Kidney glomerular epithelial cell (primary cell): ENCODE data around the gene NEIL3.

Experiments used
- DNase-seq: peaks from one replicate; lab custom pipeline; 2025; lab: John Stamatoyannopoulos, UW

NEIL3 gene

GRCh38 chr4:177371461-177371860 lies 61.8 kb downstream of the NEIL3 start:
- DNase-seq, result no peak

GRCh38 chr4:177374966-177375365 lies 65.3 kb downstream of the NEIL3 start:
- DNase-seq, result no peak

GRCh38 chr4:177375372-177375771 lies 65.7 kb downstream of the NEIL3 start:
- no peak for DNase-seq

GRCh38 chr4:177376024-177376423 lies 66.3 kb downstream of the NEIL3 start:
- DNase-seq, result no peak

GRCh38 chr4:177380730-177381287 lies 71.1 kb downstream of the NEIL3 start:
- DNase-seq, result no peak

- no peak for DNase-seq
Observed at GRCh38 chr4:177381762-177382310, 72.2 kb downstream of the NEIL3 start.

- no peak for DNase-seq
Observed at GRCh38 chr4:177384856-177385397, 75.3 kb downstream of the NEIL3 start.

- no peak for DNase-seq
Observed at GRCh38 chr4:177385576-177386277, 76.1 kb downstream of the NEIL3 start.

GRCh38 chr4:177386278-177386815 lies 76.7 kb downstream of the NEIL3 start:
- DNase-seq, result no peak

- DNase-seq, result no peak
Observed at GRCh38 chr4:177391287-177391686, 81.6 kb downstream of the NEIL3 start.

- no peak for DNase-seq
Observed at GRCh38 chr4:177391953-177392352, 82.3 kb downstream of the NEIL3 start.

GRCh38 chr4:177393236-177393635 lies 83.6 kb downstream of the NEIL3 start:
- DNase-seq, result no peak

- DNase-seq, result no peak
Observed at GRCh38 chr4:177396352-177396751, 86.7 kb downstream of the NEIL3 start.

GRCh38 chr4:177400030-177400429 lies 90.4 kb downstream of the NEIL3 start:
- DNase-seq, result no peak

- no peak for DNase-seq
Observed at GRCh38 chr4:177401658-177402273, 92.1 kb downstream of the NEIL3 start.

GRCh38 chr4:177403746-177404145 lies 94.1 kb downstream of the NEIL3 start:
- DNase-seq, result no peak

- no peak for DNase-seq
Observed at GRCh38 chr4:177404342-177404741, 94.7 kb downstream of the NEIL3 start.

- no peak for DNase-seq
Observed at GRCh38 chr4:177404986-177405385, 95.3 kb downstream of the NEIL3 start.

- no peak for DNase-seq
Observed at GRCh38 chr4:177405508-177405907, 95.8 kb downstream of the NEIL3 start.

- DNase-seq, result no peak
Observed at GRCh38 chr4:177408023-177408422, 98.3 kb downstream of the NEIL3 start.

- no peak for DNase-seq
Observed at GRCh38 chr4:177410566-177410965, 100.9 kb downstream of the NEIL3 start.

- no peak for DNase-seq
Observed at GRCh38 chr4:177411996-177412395, 102.3 kb downstream of the NEIL3 start.
